Nephron (organoid): ENCODE results near the gene TOX3.

Experiments used
- H3K27ac Mint-ChIP-seq, 3 experiments: 2 replicates each; pipeline ENCODE4 v1.8.0; 2020; ENCODE audit warnings: mixed read lengths in 3 of 3, mild to moderate bottlenecking in 2 of 3, moderate library complexity in 1 of 3
- H3K27me3 Mint-ChIP-seq: 2 replicates; pipeline ENCODE4 v1.8.0; 2021; ENCODE audit warnings: low read depth, mild to moderate bottlenecking, moderate library complexity, mixed read lengths
- H3K36me3 Mint-ChIP-seq: 2 replicates; pipeline ENCODE4 v1.8.0; 2020; ENCODE audit warnings: low read depth, mixed read lengths
- H3K4me1 Mint-ChIP-seq: 2 replicates; pipeline ENCODE4 v1.8.0; 2020; ENCODE audit warnings: mixed read lengths
- H3K4me3 Mint-ChIP-seq, 3 experiments: 2 replicates each; pipeline ENCODE4 v1.8.0; 2020; ENCODE audit warnings: mild to moderate bottlenecking in 3 of 3, mixed read lengths in 3 of 3, moderate library complexity in 2 of 3
- H3K9me3 Mint-ChIP-seq: 2 replicates; pipeline ENCODE4 v1.8.0; 2020; ENCODE audit warnings: mixed read lengths
- CTCF ChIP-seq, 3 experiments: fragments of 200-600 bp; sonication (generic); IDR thresholded peaks; one replicate each; pipeline ENCODE4 v1.5.0; 2021; ENCODE audit warnings: antibody characterized with exemption in 3 of 3; ENCODE audit not compliant: unreplicated experiment in 3 of 3

The TOX3 gene

GRCh38 chr16:52547004-52547833 is at the start of gene TOX3:
TSS of gene TOX3 (minus strand) at chr16:52547143. CDS start at chr16:52546723, 420 bp downstream.
- no peaks in the 10 kb centered on the region for H3K36me3 Mint-ChIP-seq

GRCh38 chr16:52592778-52593177 is 45.8 kb upstream of the TOX3 start:
- H3K9me3 Mint-ChIP-seq, result no peaks in the 10 kb centered on the region
- no peaks in the 10 kb centered on the region for H3K36me3 Mint-ChIP-seq
- H3K4me1 Mint-ChIP-seq, result no peaks in the 10 kb centered on the region
- H3K27me3 Mint-ChIP-seq, result peaks cover 9% of the 10 kb centered on the region
- no peak for TF ChIP-seq CTCF (IDR thresholded peaks at IDR 0.05; ENCODE audit: unreplicated experiment in 3 of 3)
- no peak overlapping the region for H3K27ac Mint-ChIP-seq
- no peak overlapping the region for H3K4me3 Mint-ChIP-seq

More at GRCh38 chr16:52547004-52547833, at the start of gene TOX3:
- Mint-ChIP-seq H3K27ac (peak within 1 kb of the TSS; percentile 35 to 83 (median 77)), H3K27me3 (peaks cover 87% of the 10 kb centered on the region), H3K4me3 (peak within 1 kb of the TSS; percentile 89 to 97 (median 90)), H3K9me3 (no peaks in the 10 kb centered on the region), H3K4me1 (peaks cover 18% of the 10 kb centered on the region)
- no peak for TF ChIP-seq CTCF (IDR thresholded peaks at IDR 0.05; ENCODE audit: unreplicated experiment in 3 of 3)

DNA sequence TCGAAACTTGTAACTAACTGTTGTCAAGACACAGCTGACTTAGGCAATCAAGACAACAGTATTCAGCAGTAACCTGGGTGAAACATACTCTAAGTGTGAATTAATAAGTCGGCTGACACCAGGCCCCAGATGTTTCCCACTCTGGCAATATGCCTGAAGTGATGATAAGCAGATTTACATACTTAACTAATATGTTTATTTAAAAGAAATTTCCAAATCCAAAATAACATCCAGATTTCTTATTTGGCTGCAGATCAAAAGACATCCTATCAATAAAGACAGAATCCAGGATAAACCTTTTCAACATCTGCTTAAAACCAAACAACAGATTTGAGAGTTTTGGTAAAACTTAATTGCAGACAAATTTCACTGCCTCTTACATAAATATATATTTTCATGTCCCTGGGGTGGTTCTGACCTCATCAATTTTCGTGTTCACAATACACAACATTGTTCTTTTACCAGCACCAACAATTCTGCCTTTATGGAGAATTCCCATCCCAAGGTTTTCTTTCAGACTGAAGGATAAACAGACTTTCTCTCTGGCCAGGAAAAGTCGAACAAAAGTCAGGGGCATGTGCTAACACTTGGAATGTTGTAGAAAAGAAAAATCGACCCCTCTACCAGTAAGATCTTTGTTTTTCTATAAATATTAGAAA is 45.1 kb upstream of the TOX3 start:
- H3K27ac Mint-ChIP-seq, result no peak overlapping the region
- H3K9me3 Mint-ChIP-seq, result no peaks in the 10 kb centered on the region
- H3K27me3 Mint-ChIP-seq, result peaks cover 9% of the 10 kb centered on the region
- H3K4me1 Mint-ChIP-seq, result no peaks in the 10 kb centered on the region
- no peak overlapping the region for H3K4me3 Mint-ChIP-seq
- no peak for TF ChIP-seq CTCF (IDR thresholded peaks at IDR 0.05; ENCODE audit: unreplicated experiment in 3 of 3)
- H3K36me3 Mint-ChIP-seq, result no peaks in the 10 kb centered on the region

DNA sequence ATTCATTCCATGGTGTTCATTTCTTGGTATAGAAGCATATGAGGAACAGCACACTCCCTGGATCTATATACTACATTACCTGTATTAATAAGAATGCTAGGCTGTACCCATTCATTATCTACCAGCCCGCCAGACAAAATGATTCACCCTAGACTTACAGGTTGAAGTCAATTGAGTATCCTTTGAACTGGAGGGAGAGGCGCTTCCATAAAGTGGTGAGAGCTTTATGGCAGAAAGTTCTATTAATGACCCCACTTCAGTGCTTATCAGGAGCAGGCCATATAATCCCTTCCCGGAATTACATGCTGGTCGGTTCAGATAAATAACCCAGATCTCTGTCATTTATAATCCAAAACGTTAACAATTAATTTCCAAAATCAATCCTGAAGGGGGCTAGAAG is 44.5 kb upstream of the TOX3 start:
- TF ChIP-seq CTCF (IDR thresholded peaks at IDR 0.05; ENCODE audit: unreplicated experiment in 3 of 3), result no peak
- Mint-ChIP-seq H3K27me3 (peaks cover 15% of the 10 kb centered on the region), H3K4me3 (no peak overlapping the region), H3K36me3 (no peaks in the 10 kb centered on the region), H3K27ac (no peak overlapping the region), H3K9me3 (no peaks in the 10 kb centered on the region), H3K4me1 (no peaks in the 10 kb centered on the region)

DNA sequence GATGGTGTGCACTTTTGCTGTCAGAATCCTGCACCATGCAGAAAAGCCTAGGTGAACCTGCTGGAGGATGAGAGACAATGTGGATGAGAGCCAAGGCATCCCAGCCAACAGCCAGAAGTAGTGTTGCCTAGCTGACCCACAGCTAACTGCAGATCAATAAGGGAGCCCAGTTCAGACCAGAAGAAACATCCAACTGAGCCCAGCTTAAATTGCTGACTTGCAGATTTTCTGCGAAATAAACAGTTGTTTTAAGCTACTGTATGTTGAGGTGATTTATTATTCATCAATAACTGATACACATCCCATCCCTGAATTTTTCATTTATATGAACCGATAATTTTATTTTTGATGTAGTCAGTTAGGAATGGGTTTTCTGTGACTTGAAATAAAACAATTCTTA is 39.2 kb upstream of the TOX3 start:
- Mint-ChIP-seq H3K27ac (no peak overlapping the region), H3K36me3 (no peaks in the 10 kb centered on the region), H3K4me3 (no peak overlapping the region), H3K9me3 (no peaks in the 10 kb centered on the region), H3K27me3 (peaks cover 18% of the 10 kb centered on the region), H3K4me1 (no peaks in the 10 kb centered on the region)
- no peak for TF ChIP-seq CTCF (IDR thresholded peaks at IDR 0.05; ENCODE audit: unreplicated experiment in 3 of 3)
